ENCODE measurements around the gene CCDC74B. TPM values are rescaled to one million over a fixed set of nuclear protein-coding genes. Genes with fewer than 3 reads are reported as not detected.
"Not testable (repeated sequence)": the region's sequence is repeated elsewhere in the genome, so short reads cannot be mapped to it uniquely, and the experiment has no call there.

Gene CCDC74B
- total and polyA plus RNA-seq, 2 donors: 2.9 to 7.1 TPM

DNA sequence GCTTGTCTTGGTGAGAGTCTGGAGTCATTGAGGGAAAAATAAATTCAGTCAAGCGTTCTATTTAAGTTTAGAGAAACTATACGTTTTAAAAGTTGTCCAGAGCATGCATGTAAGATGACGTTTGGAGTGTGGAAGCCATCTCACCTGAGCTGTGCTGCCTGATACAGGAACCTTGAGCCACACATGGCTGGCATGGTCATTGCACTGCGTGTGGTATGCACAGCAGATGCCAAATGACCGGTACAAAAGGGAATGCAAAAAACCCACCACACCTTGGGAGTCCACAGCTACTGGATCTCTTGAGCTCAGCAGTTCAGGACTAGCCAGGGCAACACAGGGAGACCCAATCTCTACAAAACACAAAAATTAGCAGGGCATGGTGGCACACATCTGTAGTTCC, 41.5 kb upstream of the CCDC74B start:
- Histone ChIP-seq H3K4me3 (ENCODE audit: low read length in 2 of 2) (no peak overlapping the region), H3K36me3 (ENCODE audit: control insufficient read depth in 2 of 2, insufficient read depth in 2 of 2, low read length in 1 of 2) (peaks cover 13% of the 10 kb centered on the region in 2 donors), H3K27ac (ENCODE audit: low read depth in 1 of 2, low read length in 1 of 2) (no peak overlapping the region), H3K4me1 (ENCODE audit: control insufficient read depth in 2 of 2, insufficient read depth in 2 of 2, low read length in 2 of 2) (peaks cover 2 to 10% of the 10 kb centered on the region in 2 donors), H3K27me3 (ENCODE audit: control insufficient read depth in 2 of 2, insufficient read depth in 1 of 2, low read length in 1 of 2) (no peaks in the 10 kb centered on the region), H3K9me3 (ENCODE audit: control insufficient read depth in 2 of 2, insufficient read depth in 1 of 2, low read length in 1 of 2) (no peaks in the 10 kb centered on the region)
- no peak for DNase-seq (ENCODE audit: low read depth in 6 of 9, low spot score in 9 of 9)
- WGBS: 96% methylated on average over 5 of the region's 5 CpGs

DNA sequence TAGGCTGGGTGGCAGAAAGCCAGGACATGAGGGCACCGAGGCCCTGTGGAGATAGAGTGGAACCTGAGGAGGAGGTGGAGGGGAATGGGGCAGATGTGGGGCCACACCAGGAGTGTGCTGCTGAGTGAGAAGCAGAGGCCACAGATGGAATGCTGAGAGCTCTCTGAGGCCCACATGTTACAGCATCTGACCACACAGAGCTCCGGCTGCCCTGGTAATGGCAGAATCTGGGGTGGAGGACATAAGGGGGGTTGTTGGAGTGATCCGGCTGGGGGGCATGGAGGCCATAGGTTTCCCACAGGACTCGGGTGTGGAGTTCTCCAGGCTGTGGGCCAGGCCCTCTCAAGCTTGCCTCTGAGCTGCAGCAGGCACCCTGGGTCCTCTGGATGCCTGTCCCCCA, 41.0 kb upstream of the CCDC74B start:
- Histone ChIP-seq H3K27ac (ENCODE audit: low read depth in 1 of 2, low read length in 1 of 2) (no peak overlapping the region), H3K9me3 (ENCODE audit: control insufficient read depth in 2 of 2, insufficient read depth in 1 of 2, low read length in 1 of 2) (peaks cover 0 to 1% of the 10 kb centered on the region in 2 donors), H3K27me3 (ENCODE audit: control insufficient read depth in 2 of 2, insufficient read depth in 1 of 2, low read length in 1 of 2) (no peaks in the 10 kb centered on the region), H3K36me3 (ENCODE audit: control insufficient read depth in 2 of 2, insufficient read depth in 2 of 2, low read length in 1 of 2) (peaks cover 9 to 13% of the 10 kb centered on the region in 2 donors), H3K4me1 (ENCODE audit: control insufficient read depth in 2 of 2, insufficient read depth in 2 of 2, low read length in 2 of 2) (peaks cover 2 to 10% of the 10 kb centered on the region in 2 donors), H3K4me3 (ENCODE audit: low read length in 2 of 2) (no peak overlapping the region)
- WGBS: 99% methylated on average over 4 of the region's 4 CpGs
- no peak for DNase-seq (ENCODE audit: low read depth in 6 of 9, low spot score in 9 of 9)

DNA sequence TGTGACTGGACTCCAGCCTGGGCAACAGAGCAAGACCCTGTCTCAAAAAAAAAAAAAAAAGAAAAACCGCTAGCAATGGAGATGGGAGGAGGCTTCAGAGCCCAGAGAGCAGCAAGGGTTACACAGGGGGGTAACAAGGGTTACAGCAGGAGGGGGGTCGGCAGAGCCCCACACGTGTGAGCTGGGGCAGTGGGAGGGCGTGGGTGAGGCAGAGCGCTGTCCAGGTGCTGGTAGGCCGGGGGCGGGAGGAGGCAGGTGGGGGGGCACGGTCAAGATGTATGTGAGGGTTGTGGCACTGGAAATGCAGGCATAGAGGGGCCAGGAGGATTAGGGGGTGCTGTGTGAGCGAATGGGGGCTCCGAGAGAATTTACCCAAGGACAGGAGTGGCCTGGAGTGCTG, 40.5 kb upstream of the CCDC74B start:
- H3K27me3 ChIP-seq (ENCODE audit: control insufficient read depth in 2 of 2, insufficient read depth in 1 of 2, low read length in 1 of 2): no peaks in the 10 kb centered on the region
- WGBS: 98% methylated on average over 10 of the region's 10 CpGs
- DNase-seq (ENCODE audit: low read depth in 6 of 9, low spot score in 9 of 9): no peak
- H3K36me3 ChIP-seq (ENCODE audit: control insufficient read depth in 2 of 2, insufficient read depth in 2 of 2, low read length in 1 of 2): peaks cover 8 to 13% of the 10 kb centered on the region in 2 donors
- peaks cover 5 to 14% of the 10 kb centered on the region in 2 donors for H3K4me1 ChIP-seq (ENCODE audit: control insufficient read depth in 2 of 2, insufficient read depth in 2 of 2, low read length in 2 of 2)
- H3K9me3 ChIP-seq (ENCODE audit: control insufficient read depth in 2 of 2, insufficient read depth in 1 of 2, low read length in 1 of 2): peaks cover 0 to 1% of the 10 kb centered on the region in 2 donors
- H3K4me3 ChIP-seq (ENCODE audit: low read length in 2 of 2): no peak overlapping the region
- no peak overlapping the region for H3K27ac ChIP-seq (ENCODE audit: low read depth in 1 of 2, low read length in 1 of 2)

DNA sequence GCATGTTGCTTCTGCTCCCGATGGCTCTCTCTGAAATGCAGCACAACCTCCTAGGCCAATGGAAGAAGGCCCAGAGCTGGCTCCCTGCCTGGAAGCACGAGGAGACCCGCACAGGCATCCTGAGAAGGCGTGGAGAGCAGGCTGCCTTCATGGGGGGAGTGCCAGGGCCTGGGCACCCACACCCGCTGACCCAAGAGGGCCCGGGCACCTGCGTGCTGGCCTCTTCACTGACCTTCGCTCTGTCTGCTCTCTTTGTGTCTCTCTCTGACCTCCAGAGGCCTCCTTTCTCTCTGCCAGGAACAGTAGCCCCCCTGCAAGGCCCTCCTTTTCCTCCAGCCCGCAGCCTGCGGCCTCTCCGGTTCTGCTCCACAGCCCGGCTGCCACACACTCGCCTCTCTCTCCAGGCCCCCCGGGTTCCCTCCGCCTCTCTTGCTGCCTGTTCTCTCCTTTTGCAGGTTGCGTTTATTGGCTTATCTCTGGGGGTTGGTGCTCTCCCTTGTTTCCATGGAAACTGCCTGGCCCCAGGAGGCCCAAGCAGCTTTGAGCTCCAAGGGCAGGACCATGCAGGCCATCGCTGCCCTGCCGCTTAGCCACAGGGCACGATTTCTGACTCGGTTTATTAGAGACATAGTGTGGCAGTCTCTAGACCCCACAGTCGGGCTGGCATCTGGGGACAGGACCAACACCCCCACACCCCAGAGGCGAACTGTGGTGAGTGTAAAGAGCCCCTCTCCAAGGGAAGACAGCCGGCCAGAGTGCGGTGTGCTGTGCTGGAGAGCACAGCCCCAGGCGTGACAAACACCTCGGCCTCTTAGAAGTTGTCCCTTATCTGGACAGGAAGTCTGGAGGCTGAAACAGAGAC, 38.8 kb upstream of the CCDC74B start:
- DNase-seq (ENCODE audit: low read depth in 6 of 9, low spot score in 9 of 9): no peak
- Histone ChIP-seq H3K4me3 (ENCODE audit: low read length in 2 of 2) (peak overlapping the region in 1 of 2 donors; percentile 56), H3K27me3 (ENCODE audit: control insufficient read depth in 2 of 2, insufficient read depth in 1 of 2, low read length in 1 of 2) (no peaks in the 10 kb centered on the region), H3K27ac (ENCODE audit: low read depth in 1 of 2, low read length in 1 of 2) (no peak overlapping the region), H3K9me3 (ENCODE audit: control insufficient read depth in 2 of 2, insufficient read depth in 1 of 2, low read length in 1 of 2) (peaks cover 0 to 1% of the 10 kb centered on the region in 2 donors), H3K4me1 (ENCODE audit: control insufficient read depth in 2 of 2, insufficient read depth in 2 of 2, low read length in 2 of 2) (peaks cover 7 to 16% of the 10 kb centered on the region in 2 donors), H3K36me3 (ENCODE audit: control insufficient read depth in 2 of 2, insufficient read depth in 2 of 2, low read length in 1 of 2) (peaks cover 3 to 11% of the 10 kb centered on the region in 2 donors)
- WGBS: 95% methylated on average over 26 of the region's 26 CpGs

DNA sequence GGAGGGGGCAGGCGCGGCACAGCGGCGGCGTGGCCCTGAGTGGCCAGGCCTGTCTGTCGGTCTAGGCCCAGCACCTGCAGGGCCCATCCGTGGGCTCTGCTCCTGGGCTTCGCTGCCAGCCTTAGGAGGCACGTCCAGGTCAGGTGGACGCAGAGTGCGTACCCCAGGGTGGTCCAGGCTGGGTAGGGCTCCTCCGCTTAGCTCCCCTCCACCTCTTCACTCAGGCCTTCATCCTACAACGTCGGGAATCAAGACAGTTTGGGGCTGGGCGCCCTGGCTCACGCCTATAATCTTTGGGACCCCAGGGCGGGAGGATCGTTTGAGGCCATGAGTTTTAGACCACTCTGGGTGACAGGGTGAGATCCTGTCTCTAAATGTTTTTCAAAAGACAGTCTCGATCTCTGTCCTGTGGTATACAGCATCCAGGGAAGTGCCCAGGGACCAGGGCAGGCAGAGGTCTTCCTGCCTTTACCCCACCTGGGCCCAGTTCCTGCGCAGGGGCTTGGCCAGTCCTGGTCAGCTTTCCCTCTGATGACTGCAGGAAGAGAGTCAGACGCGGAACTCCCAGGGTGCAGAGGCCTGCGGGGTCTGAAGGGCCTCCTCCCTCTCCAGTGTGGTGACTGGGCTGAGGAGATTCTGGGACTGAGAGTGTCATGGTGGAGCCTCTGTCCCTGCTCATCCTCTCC, 38.1 kb upstream of the CCDC74B start:
- not testable (repeated sequence) for H3K27ac ChIP-seq (ENCODE audit: low read depth in 1 of 2, low read length in 1 of 2); H3K9me3 ChIP-seq (ENCODE audit: control insufficient read depth in 2 of 2, insufficient read depth in 1 of 2, low read length in 1 of 2); H3K27me3 ChIP-seq (ENCODE audit: control insufficient read depth in 2 of 2, insufficient read depth in 1 of 2, low read length in 1 of 2)
- peak overlapping the region; percentile 56 to 87 for H3K4me3 ChIP-seq (ENCODE audit: low read length in 2 of 2)
- peaks cover 7 to 16% of the 10 kb centered on the region in 2 donors for H3K4me1 ChIP-seq (ENCODE audit: control insufficient read depth in 2 of 2, insufficient read depth in 2 of 2, low read length in 2 of 2)
- peaks cover 0 to 11% of the 10 kb centered on the region in 2 donors for H3K36me3 ChIP-seq (ENCODE audit: control insufficient read depth in 2 of 2, insufficient read depth in 2 of 2, low read length in 1 of 2)
- DNase-seq (ENCODE audit: low read depth in 6 of 9, low spot score in 9 of 9): peak in 2 of 9 donors; percentile 6 to 17
- 44% methylated on average over 23 of the region's 23 CpGs for WGBS

DNA sequence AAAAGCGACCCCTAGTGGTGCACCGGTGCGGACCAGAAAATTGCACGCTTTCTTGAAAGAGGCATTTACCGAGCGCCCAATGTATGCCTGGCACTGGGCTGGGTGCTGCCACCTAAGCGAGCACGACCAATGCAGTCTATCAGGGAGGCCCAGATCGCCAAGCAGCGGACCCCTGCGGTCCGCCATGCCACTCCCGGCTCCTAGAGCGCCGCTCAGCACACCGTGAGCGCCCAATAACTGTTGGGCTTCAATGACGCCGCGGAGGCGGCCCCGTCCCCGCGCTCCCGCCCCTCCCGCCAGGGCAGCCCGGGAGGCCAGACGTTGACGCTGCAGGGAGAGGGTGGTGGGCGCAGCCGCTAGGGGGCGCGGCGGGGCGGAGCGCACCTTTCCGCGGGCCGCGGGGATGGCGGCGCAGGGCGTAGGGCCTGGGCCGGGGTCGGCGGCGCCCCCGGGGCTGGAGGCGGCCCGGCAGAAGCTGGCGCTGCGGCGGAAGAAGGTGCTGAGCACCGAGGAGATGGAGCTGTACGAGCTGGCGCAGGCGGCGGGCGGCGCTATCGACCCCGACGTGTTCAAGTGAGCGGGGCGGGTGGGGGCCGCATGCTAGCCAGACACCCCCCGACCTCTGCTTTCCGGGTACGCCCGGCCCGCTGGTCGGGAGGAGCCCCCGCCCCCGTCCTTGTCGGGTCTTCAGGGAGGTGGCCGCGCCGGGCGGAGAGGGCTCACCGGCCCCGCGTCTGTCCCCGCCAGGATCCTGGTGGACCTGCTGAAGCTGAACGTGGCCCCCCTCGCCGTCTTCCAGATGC, 37.2 kb upstream of the CCDC74B start, which contains the start of gene MZT2B:
MZT2B (plus strand) TSS at position 383 of the 803 bp plus-strand sequence; CDS start at position 404, 21 bp downstream.
- H3K27me3 ChIP-seq (ENCODE audit: control insufficient read depth in 2 of 2, insufficient read depth in 1 of 2, low read length in 1 of 2); H3K9me3 ChIP-seq (ENCODE audit: control insufficient read depth in 2 of 2, insufficient read depth in 1 of 2, low read length in 1 of 2): not testable (repeated sequence)
- under 1% methylated on average over 83 of the region's 86 CpGs for WGBS
- Histone ChIP-seq H3K4me3 (ENCODE audit: low read length in 2 of 2) (peak within 1 kb of the TSS; percentile 87 to 88), H3K36me3 (ENCODE audit: control insufficient read depth in 2 of 2, insufficient read depth in 2 of 2, low read length in 1 of 2) (peaks cover 0 to 11% of the 10 kb centered on the region in 2 donors), H3K4me1 (ENCODE audit: control insufficient read depth in 2 of 2, insufficient read depth in 2 of 2, low read length in 2 of 2) (peaks cover 7 to 16% of the 10 kb centered on the region in 2 donors), H3K27ac (ENCODE audit: low read depth in 1 of 2, low read length in 1 of 2) (peak within 1 kb of the TSS; percentile 91 to 95)
- DNase-seq (ENCODE audit: low read depth in 6 of 9, low spot score in 9 of 9): peak; percentile 65 to 92 (median 78)

DNA sequence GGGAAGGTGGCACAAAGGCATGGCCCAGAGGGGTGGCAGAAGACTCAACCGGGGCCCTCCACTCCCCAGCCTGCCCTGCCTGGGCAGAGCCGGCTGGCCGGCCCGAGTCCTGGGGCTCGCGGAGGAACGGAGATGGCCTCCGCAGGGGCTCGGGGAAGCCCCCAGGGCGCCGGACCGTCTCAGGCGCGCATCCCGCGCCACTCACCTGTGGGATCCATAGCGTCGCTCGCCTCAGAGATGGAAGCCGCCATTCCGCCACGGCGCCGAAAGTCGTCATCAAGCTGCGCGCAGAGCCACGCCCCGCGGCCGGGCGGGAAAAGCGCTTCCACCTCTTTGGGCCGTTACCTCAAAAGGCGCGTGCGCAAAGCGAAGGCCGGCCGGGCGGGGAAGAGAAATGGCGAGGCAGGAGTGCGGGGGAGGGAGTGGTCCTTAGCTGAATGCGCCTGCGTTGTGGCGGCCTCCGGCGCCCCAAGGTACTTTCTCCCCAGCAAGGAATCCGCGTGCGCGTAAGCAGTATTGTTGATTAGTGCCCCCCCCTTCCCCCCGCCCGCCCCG, 36.5 kb upstream of the CCDC74B start, which contains the start of gene SMPD4:
SMPD4 (minus strand) TSS at position 278 of the 555 bp plus-strand sequence. CDS start 5,010 bp downstream, outside the sequence.
- Histone ChIP-seq H3K4me1 (ENCODE audit: control insufficient read depth in 2 of 2, insufficient read depth in 2 of 2, low read length in 2 of 2) (peaks cover 7 to 16% of the 10 kb centered on the region in 2 donors), H3K9me3 (ENCODE audit: control insufficient read depth in 2 of 2, insufficient read depth in 1 of 2, low read length in 1 of 2) (peaks cover 0 to 1% of the 10 kb centered on the region in 2 donors), H3K36me3 (ENCODE audit: control insufficient read depth in 2 of 2, insufficient read depth in 2 of 2, low read length in 1 of 2) (peaks cover 3 to 11% of the 10 kb centered on the region in 2 donors), H3K4me3 (ENCODE audit: low read length in 2 of 2) (peak within 1 kb of the TSS; percentile 87 to 88), H3K27me3 (ENCODE audit: control insufficient read depth in 2 of 2, insufficient read depth in 1 of 2, low read length in 1 of 2) (no peaks in the 10 kb centered on the region), H3K27ac (ENCODE audit: low read depth in 1 of 2, low read length in 1 of 2) (peak within 1 kb of the TSS; percentile 91 to 95)
- WGBS: under 1% methylated on average over 55 of the region's 55 CpGs
- peak; percentile 80 to 97 (median 93) for DNase-seq (ENCODE audit: low read depth in 6 of 9, low spot score in 9 of 9)

Data from thymus (tissue), 11 donors.